RWPE1 (cell line): Measurements from ENCODE around the gene C7orf25.
A peak's percentile ranks its signal among the peaks of the same experiment; 100 is the strongest.
"Not testable (repeated sequence)": the region's sequence is repeated elsewhere in the genome, so short reads cannot be mapped to it uniquely, and the experiment has no call there.

Source experiments
- CTCF ChIA-PET: fragments of 350-600 bp; sonication (Branson Sonifier 250); formaldehyde crosslinking; extraction: SDS; loops from one replicate; lab custom pipeline; 2021; lab: Yijun Ruan, JAX
- POLR2A ChIA-PET: fragments of 400-600 bp; formaldehyde crosslinking; extraction: SDS; loops from one replicate; lab custom pipeline; 2020; ENCODE audit warnings: antibody characterized with exemption; ENCODE audit not compliant: low non-redundant PET; lab: Yijun Ruan, JAX
- DNase-seq: peaks from one replicate; pipeline ENCODE4 v3.0.0; 2012; ENCODE audit warnings: low spot score
- H3K27ac ChIP-seq: fragments of 450-650 bp; 2 replicates; pipeline ENCODE4 v1.5.1; 2017
- TF ChIP-seq, protein P1 (sequence below): fragments of 450-650 bp; conservative IDR thresholded peaks from 2 replicates; pipeline ENCODE4 v1.5.1; 2017; ENCODE audit warnings: low read depth, mild to moderate bottlenecking

Gene C7orf25

DNA sequence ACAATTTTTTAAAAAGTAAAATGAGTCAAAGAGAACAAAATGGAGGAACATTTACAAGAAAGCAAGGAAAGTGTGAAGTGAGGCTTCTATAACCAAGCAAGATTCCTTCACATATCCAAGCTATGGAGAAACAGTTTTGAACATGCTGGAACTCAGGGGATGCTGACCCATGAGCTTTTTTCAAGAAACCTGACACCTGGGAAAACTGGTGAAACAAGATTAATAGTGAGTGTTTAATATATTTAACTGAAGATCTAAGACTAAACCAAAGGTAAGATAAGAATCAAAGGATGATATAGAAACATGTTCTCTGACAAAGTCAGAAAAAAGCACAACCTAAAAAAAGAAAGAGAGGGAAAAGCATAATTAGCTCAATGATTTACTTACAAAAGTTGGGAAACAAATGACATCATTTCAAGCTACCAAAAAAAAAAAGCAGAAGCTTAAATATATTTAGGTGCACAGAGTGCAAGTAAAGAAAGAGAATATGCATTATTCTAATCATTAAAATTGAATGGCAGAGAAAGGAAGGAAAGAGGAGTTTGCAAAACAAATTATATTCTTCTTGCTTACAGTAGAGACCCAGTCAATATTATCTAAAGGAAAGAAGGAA, 24.9 kb downstream of the C7orf25 start:
- DNase-seq: no peak
- ChIA-PET POLR2A (no interaction called here), CTCF (interaction anchor here (0.5 to 1.0 kb wide), 2 partner anchors 107 to 907 kb away, joined by 3 to 4 read pairs; no protein-coding TSS in a partner anchor)
- no peak overlapping the region for H3K27ac ChIP-seq
- TF ChIP-seq, protein P1, sequence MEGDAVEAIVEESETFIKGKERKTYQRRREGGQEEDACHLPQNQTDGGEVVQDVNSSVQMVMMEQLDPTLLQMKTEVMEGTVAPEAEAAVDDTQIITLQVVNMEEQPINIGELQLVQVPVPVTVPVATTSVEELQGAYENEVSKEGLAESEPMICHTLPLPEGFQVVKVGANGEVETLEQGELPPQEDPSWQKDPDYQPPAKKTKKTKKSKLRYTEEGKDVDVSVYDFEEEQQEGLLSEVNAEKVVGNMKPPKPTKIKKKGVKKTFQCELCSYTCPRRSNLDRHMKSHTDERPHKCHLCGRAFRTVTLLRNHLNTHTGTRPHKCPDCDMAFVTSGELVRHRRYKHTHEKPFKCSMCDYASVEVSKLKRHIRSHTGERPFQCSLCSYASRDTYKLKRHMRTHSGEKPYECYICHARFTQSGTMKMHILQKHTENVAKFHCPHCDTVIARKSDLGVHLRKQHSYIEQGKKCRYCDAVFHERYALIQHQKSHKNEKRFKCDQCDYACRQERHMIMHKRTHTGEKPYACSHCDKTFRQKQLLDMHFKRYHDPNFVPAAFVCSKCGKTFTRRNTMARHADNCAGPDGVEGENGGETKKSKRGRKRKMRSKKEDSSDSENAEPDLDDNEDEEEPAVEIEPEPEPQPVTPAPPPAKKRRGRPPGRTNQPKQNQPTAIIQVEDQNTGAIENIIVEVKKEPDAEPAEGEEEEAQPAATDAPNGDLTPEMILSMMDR: no peak

DNA sequence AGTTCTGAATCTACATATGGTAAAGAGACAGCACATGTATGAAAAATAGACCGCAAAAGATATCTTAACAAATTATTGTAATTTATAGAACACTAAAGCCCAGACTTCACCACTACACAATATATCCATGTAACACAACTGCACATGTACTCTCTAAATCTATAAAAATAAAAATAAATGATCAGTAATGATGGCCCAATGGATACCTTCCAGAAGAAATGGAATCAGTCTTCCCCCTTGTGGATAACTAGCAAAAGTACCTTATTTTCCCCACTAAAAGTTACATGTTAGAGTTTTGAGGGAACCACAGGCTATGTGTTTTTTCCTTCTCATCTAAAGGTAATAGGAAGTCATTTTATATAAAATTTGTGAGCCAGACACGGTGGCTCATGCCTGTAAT, 25.7 kb downstream of the C7orf25 start:
- ChIA-PET CTCF (interaction anchor here (0.6 kb wide), 1 partner anchor 943 kb away, joined by 4 read pairs; no protein-coding TSS in a partner anchor), POLR2A (no interaction called here)
- TF ChIP-seq, protein P1: peak; percentile 61
- DNase-seq: no peak
- H3K27ac ChIP-seq: no peak overlapping the region

DNA sequence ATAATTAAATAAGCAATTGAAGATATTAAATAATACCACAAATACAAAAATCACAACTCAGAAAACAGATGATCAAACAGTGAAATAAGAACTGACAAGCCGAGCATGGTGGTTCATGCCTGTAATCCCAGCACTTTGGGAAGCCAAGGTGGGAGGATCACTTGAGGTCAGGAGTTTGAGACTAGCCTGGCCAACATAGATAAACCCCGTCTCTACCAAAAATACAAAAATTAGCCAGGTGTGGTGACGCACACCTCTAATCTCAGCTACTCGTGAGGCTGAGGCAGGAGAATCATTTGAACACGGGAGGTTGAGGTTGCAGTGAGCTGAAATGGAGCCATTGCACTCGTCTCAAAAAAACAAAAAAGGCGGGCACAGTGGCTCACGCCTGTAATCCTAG, 26.7 kb downstream of the C7orf25 start:
- POLR2A ChIA-PET, H3K27ac ChIP-seq: not testable (repeated sequence)
- CTCF ChIA-PET: interaction anchor here (0.9 to 1.0 kb wide), 2 partner anchors 9 to 944 kb away, joined by 3 read pairs; no protein-coding TSS in a partner anchor

GRCh38 chr7:42883950-42884349, 27.9 kb downstream of the C7orf25 start:
- peak; percentile 61 for DNase-seq
- ChIA-PET CTCF (interaction anchor here (0.9 to 1.5 kb wide), 2 partner anchors 41 to 941 kb away, joined by 4 read pairs; no protein-coding TSS in a partner anchor), POLR2A (no interaction called here)
- TF ChIP-seq, protein P1: no peak
- peak overlapping the region; percentile 81 for H3K27ac ChIP-seq

More for the DNA sequence above, 26.7 kb downstream of the C7orf25 start:
- DNase-seq: not testable (repeated sequence)

- CTCF ChIA-PET: interaction anchor here (1.5 kb wide), 1 partner anchor 937 kb away, joined by 3 read pairs; no protein-coding TSS in a partner anchor
- POLR2A ChIA-PET: no interaction called here
- no peak for DNase-seq
- TF ChIP-seq, protein P1: no peak
- no peak overlapping the region for H3K27ac ChIP-seq
Measured at GRCh38 chr7:42880392-42880791, 31.5 kb downstream of the C7orf25 start.

DNA sequence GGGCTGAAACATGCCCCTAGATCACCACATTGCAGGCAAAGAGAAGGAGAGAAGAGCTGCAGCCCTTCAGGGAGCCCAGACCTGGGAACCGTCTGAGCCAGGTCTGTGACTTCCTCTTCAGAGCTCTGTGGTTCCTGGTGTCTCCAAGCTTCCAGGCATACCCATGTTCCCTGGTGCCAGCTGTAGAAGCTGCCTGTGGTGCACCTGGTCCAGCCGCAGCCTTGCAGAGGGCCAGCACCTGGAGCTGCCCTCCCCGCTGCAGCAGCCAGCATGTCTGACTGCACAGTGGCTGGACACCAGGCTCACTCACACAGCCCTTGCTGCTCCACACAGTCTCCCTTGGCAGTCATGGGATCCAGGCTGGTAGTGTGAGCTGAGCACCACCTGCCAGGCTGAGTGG, 33.6 kb downstream of the C7orf25 start:
- POLR2A ChIA-PET: no interaction called here
- DNase-seq: no peak
- CTCF ChIA-PET: interaction anchor here (1.3 kb wide), 1 partner anchor 938 kb away, joined by 8 read pairs; no protein-coding TSS in a partner anchor
- H3K27ac ChIP-seq: no peak overlapping the region
- TF ChIP-seq, protein P1: no peak

DNA sequence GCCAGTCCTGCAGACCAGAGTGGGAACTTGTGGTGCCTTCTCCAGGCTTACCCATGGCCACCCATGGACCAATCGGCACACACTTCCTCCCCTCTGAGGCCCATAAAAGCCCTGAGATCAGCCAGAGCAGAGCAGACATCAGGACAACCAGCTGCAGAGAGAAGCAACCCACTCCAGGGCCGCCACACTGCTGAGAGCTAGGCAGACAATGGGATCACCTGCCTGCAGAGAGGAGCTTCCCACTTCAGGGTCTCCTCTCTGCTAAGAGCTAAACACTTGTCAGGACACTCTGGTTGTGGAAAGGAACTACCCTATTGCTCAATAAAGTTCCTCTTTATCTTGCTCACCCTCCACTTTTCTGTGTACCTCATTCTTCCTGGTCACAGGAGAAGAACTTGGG, 34.0 kb downstream of the C7orf25 start:
- CTCF ChIA-PET: interaction anchor here (0.6 to 2.3 kb wide), 4 partner anchors 42 to 937 kb away, joined by 3 to 12 read pairs (median 6); no protein-coding TSS in a partner anchor
- TF ChIP-seq, protein P1: no peak
- H3K27ac ChIP-seq: no peak overlapping the region
- DNase-seq: no peak
- POLR2A ChIA-PET: no interaction called here
